Activated T-cell treated with anti-CD3 and anti-CD28 coated beads, Interleukin-2, amount 50 U/mL, for 1 hour (primary cell): ENCODE results near the gene PRTG.
"Not testable (repeated sequence)": the region's sequence is repeated elsewhere in the genome, so short reads cannot be mapped to it uniquely, and the experiment has no call there.

Source experiments
- DNase-seq: peaks from one replicate; pipeline ENCODE4 v3.0.0-alpha.2; 2020

Gene PRTG

GRCh38 chr15:55741833-55742497, 987 bp downstream of the PRTG start:
- peak; percentile 25 for DNase-seq

DNA sequence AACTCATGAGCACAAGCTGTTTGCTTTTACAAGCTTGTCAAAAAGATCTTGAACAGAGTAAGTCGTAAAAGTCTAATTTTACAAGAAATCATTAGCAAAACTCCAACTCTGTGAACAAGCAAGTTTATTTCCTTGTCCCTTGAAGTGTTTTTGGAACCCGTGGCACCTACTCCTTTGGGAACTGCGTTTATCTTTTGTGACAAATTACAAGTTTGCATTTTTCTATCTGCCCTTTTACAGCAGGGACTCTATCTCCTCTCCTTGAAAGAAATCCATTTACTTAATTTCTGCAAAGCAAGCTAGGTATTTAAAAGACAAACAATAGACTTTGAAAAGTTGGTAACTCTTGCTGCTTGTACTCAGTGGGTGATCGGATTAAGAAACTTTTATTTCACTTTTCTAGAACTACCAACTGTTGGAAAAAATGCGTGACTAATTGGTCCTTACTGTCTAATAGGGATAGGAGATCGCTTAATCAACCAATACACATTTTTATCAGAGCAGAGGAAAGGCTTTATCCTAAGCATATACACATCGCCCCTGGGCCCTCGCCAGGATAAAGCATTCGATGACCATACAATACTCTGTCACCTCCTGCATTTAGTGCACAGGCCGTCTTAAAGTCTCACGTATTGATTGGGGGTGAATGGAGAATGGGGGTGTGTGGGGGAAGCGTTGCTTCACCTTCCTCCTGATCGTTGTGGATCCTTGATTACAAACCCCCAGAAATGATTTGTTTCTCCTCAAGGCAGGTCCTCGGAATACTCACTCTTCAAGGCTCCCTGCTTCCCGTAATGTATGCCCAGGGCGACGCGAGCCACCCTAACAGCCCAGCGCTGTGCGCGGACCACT, 1.7 kb downstream of the PRTG start:
- DNase-seq: no peak

DNA sequence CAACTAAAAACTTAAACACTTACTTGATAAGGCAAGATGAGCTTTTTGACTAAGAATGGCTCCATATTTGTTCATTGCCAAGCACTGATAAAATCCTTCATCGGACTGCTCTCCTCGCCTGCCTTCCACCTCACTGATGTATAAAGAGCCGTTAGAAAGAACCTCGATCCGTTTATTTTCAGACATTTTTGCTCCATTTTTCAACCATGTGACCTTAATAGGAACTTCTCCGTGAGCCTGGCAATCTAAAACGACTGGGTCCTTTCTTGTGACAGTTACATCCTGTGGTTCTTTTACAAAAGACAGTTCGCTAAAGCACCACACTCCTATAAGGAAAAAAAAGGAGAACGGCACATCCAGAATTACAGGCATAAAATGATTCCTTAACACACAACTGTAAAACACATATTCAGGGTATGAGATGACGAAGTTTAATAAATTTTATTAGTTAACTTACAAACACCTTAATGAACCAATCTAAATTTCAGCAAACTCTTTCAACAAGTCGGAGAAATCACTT, 2.5 kb downstream of the PRTG start:
- no peak for DNase-seq

DNA sequence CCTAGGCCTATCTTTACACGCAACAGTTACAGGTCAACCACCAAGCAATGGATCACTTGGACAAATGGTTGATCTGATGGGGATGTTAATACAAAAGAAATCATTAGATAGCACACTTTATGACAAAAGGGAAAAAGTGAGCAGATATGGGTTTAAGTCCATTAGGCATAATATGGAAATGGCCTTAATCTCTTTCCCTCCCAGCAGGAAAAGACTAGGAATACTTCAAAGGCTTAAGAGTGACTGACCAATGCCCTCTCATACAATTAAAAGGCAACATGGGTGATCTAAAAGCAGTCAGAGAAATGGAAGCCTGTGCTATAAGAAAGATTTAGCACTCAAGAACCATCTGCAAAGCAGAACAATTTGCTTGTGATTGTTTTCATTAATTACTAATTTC, 3.3 kb downstream of the PRTG start:
- no peak for DNase-seq

- DNase-seq: no peak
These were observed 4.2 kb downstream of the PRTG start for GRCh38 chr15:55738715-55739114.

- no peak for DNase-seq
These were observed 5.6 kb downstream of the PRTG start for GRCh38 chr15:55737373-55737772.

GRCh38 chr15:55736756-55737155, 6.2 kb downstream of the PRTG start:
- no peak for DNase-seq

DNA sequence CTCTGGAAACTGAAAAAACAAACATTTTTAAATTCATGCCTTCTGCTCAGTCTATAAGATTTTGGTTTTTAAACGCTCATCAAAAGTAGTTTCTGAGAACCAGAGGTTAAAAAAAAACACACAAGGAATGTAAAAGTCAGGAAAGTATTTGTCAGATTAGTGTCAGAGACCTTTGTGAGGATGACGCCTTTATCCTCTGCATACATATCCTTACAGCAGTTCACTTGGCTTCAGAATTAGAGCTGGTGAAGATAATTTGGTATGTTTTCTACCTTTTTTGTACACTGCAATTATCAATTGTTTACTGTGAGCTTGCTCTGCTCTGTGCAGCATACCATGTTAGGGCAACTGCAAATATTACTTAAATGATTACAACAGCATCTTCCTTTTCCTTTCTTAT, 8.3 kb downstream of the PRTG start:
- DNase-seq: no peak

GRCh38 chr15:55733461-55733860, 9.5 kb downstream of the PRTG start:
- not testable (repeated sequence) for DNase-seq

DNA sequence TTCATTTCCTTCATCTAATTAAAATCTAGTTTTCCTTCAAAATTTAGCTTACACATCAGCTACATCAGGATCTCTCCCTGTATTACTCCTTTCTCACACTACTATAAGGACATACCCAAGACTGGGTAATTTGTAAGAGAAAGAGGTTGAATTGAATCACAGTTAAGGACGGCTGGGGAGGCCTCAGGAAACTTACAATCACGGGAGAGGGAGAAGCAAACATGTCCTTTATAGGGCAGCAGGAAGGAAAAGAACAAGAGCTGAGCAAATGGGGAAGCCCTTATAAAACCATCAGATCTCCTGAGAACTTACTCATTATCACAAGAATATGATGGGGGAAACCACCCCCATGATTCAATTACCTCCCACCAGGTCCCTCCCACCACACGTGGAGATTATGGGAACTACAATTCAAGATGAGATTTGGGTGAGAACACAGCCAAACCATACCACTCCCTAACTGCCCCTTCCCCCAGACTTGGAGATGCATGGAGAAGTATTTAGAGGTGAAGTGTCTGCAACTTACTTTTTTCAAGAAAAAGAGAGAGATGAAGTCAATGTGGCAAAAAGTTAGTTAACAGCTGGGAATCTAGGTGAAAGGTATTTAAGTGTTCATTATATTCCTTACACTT, 21.3 kb downstream of the PRTG start:
- no peak for DNase-seq

- DNase-seq: no peak
These were observed 27.4 kb downstream of the PRTG start for GRCh38 chr15:55715355-55716076.

GRCh38 chr15:55714064-55714463, 28.9 kb downstream of the PRTG start:
- no peak for DNase-seq

- no peak for DNase-seq
These were observed 30.6 kb downstream of the PRTG start for GRCh38 chr15:55712363-55712762.

DNA sequence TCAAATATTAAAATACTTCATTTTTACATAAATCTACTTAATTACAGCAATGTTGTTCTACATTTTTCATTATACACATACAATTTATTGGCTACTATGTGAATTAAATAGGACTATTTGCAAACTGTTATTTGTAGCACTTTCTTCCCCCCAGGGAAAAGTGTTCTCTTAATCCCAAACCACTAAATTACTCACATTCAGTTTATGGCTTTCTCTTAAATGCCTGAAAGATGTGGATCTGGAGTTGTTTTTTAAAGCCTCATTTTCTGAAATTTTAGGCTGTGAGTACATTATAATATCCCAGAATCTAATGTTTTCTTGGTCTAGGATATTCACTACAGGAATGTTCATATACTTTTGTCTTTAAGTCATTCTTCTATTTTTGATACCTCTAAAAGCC, 32.7 kb downstream of the PRTG start:
- DNase-seq: no peak

GRCh38 chr15:55709458-55709857, 33.5 kb downstream of the PRTG start:
- no peak for DNase-seq

GRCh38 chr15:55708720-55709119, 34.2 kb downstream of the PRTG start:
- DNase-seq: no peak

DNA sequence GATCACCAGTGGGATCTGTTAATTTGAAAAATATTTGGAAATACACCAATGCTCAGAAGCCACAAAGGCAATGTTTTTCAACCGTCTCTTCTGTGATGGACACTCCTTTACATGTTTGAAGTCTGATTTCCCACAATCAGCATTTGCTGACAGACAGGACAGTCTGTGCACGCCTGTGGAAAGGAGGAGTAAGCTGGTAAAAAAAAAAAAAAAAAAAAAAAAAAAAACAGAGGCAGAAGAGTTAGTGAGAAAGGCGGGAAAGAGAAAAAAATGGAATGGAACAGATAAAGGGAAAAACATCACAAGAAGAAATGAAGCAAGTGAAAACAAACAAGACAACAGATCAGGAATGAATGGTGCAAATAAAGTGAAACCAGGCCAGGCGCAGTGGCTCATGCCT, 35.0 kb downstream of the PRTG start:
- no peak for DNase-seq

DNA sequence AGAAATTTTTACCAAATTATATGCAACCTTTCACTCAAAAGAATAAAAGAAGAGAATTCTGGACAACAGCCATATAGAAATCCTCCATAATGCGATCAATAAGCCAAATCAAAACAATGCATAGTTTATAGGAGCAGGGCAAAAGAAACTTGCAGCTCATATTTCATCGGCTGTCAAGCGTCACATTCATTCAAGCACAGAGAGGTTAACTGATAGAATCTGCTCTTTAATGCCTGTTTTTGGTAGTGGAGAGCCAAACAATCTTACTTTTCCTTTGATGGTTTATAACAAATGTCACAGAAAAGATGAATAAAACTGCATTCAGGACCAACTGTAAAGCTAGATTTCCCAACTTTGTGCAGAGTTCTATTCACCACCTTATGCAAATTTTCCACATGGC, 35.4 kb downstream of the PRTG start:
- DNase-seq: no peak

DNA sequence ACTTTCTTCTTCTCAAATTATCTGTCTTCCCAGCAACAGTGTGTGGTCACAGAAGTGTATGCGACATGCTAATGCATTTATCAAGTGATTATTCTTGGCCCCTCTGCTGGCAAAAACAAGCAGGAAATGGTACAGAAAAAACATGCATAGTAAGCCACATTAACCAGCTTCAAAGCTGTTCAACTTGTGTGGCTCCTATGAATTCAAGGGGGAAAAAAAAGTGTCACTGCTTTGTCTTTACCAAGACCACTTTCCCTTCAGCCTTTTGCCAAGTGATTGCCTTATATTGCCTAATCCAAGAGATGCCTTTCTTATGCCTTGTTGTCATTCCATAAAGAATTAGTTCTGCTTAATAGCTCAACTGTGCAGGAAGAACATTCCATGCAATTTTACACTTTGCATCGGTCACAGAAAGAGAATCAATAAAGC, 39.1 kb downstream of the PRTG start:
- DNase-seq: no peak

DNA sequence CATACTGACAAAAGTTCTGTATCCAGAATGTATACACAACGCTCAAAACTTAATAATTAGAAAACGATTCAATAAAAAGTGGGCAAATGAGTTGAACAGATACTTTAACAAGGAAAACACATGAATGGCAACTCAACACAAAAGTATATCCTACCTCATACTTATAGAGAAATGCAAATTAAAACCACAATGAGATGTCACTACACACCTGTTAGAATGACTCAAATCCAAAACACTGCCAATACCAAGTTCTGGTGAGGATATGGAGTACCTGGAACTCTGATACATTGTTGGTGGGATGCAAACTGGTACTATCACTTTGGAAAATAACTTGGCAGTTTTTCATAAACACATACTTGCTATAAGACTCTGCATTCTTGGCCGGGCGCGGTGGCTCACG, 42.1 kb downstream of the PRTG start:
- no peak for DNase-seq

- no peak for DNase-seq
These were observed 44.3 kb downstream of the PRTG start for GRCh38 chr15:55698653-55699052.

DNA sequence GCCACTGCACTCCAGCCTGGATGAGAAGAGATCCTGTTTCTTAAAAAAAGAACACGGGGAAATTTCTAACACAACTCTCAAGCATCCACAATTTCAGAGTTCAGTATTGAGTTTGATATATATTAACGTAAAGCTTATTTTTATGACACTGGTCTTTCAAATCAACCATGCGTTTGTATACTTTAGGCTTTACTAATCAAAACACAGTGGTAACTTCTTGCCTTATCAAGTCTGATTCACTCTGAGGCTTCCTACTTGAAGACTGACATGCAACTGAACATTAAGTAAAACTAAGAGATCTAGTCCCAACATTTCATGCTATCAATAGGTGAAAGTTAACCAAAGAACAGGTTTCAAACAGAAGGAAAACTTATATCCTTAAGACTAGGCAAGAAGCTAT, 46.7 kb downstream of the PRTG start:
- DNase-seq: no peak

GRCh38 chr15:55695432-55695831, 47.5 kb downstream of the PRTG start:
- no peak for DNase-seq
